KMS-11 (cell line): Measurements from ENCODE around the gene MPEG1.

ENCODE experiments used
- H2AFZ ChIP-seq: fragments of 200-600 bp; sonication (generic); 2 replicates; pipeline ENCODE4 v1.6.1; 2016; ENCODE audit warnings: antibody characterized with exemption, mixed run types, low read depth
- H3K27ac ChIP-seq: fragments of 200-600 bp; sonication (generic); 2 replicates; pipeline ENCODE4 v1.6.1; 2016; ENCODE audit warnings: mild to moderate bottlenecking, mixed run types
- H3K27me3 ChIP-seq: fragments of 200-600 bp; sonication (generic); 2 replicates; pipeline ENCODE4 v1.6.1; 2017; ENCODE audit warnings: mild to moderate bottlenecking, low read depth, mixed run types, moderate library complexity; ENCODE audit not compliant: insufficient read depth
- H3K36me3 ChIP-seq: fragments of 200-600 bp; sonication (generic); 2 replicates; pipeline ENCODE4 v1.6.1; 2017; ENCODE audit warnings: mild to moderate bottlenecking, mixed run types; ENCODE audit not compliant: insufficient read depth
- H3K4me1 ChIP-seq: fragments of 200-600 bp; sonication (generic); 2 replicates; pipeline ENCODE4 v1.6.1; 2016; ENCODE audit warnings: mild to moderate bottlenecking, low read depth, mixed run types; ENCODE audit not compliant: poor library complexity, severe bottlenecking
- H3K4me2 ChIP-seq: fragments of 200-600 bp; sonication (generic); 2 replicates; pipeline ENCODE4 v1.7.0; 2016; ENCODE audit warnings: mild to moderate bottlenecking, mixed run types
- H3K4me3 ChIP-seq: fragments of 200-600 bp; sonication (generic); IDR thresholded peaks from 2 replicates; pipeline ENCODE4 v1.6.1; 2017; ENCODE audit warnings: low read depth, low read length, mixed read lengths; ENCODE audit not compliant: insufficient read depth
- H3K79me2 ChIP-seq: fragments of 200-600 bp; sonication (generic); 2 replicates; pipeline ENCODE4 v1.6.1; 2016; ENCODE audit warnings: low read depth, mixed run types; ENCODE audit not compliant: insufficient read depth
- H3K9ac ChIP-seq: fragments of 200-600 bp; sonication (generic); 2 replicates; pipeline ENCODE4 v1.6.1; 2016; ENCODE audit warnings: mild to moderate bottlenecking, mixed run types
- H4K20me1 ChIP-seq: fragments of 200-600 bp; sonication (generic); 2 replicates; pipeline ENCODE4 v1.6.1; 2016; ENCODE audit warnings: mild to moderate bottlenecking, mixed run types; ENCODE audit not compliant: insufficient read depth
- CTCF ChIP-seq: fragments of 200-600 bp; sonication (generic); conservative IDR thresholded peaks from 2 replicates; pipeline ENCODE4 v1.6.1; 2017; ENCODE audit warnings: low read depth, mild to moderate bottlenecking, antibody characterized with exemption, low read length, moderate library complexity, mixed read lengths

MPEG1 gene

DNA sequence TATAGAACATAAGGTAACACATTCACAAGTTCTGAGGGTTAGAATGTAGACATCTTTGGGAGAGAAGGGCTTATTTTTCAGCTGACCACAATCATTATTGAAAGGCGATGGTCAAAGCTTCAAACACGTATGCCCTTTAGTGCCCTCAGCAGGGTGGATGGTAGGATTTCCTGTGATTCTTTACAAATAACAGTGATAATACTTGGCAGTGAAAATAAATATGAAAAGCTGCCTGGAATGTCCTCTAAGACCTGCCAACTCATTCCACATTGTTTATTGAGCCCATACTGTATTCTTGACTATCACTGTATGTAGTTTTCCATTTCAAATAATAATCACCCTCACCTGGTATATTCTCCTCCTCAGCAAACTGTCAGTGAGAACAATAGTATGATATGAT is 13.7 kb upstream of the MPEG1 start:
- Histone ChIP-seq H3K79me2 (no peaks in the 10 kb centered on the region), H4K20me1 (no peaks in the 10 kb centered on the region), H3K36me3 (no peaks in the 10 kb centered on the region), H3K4me2 (no peak overlapping the region), H3K4me3 (no peak overlapping the region), H3K9ac (no peak overlapping the region), H3K27ac (no peak overlapping the region), H2AFZ (no peak overlapping the region), H3K27me3 (no peaks in the 10 kb centered on the region), H3K4me1 (no peaks in the 10 kb centered on the region)
- no peak for TF ChIP-seq CTCF

DNA sequence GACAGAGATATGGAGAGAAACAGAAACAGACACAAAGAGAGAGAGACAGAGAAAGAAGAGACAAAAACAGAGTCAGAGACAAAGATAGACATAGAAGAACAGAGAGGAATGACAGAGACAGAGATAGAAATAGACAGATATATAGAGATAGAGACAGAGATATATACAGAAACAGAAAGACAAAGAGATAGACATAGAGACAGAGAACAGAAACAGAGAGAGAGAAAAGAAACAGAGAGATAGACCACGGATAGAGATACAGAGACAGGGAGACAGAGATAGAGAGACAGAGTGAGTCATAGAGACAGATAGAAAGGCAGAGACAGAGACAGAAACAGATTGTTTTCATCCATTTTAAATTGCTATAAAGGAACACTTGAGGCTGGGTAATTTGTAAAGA is 12.3 kb upstream of the MPEG1 start:
- Histone ChIP-seq H3K4me1 (no peaks in the 10 kb centered on the region), H3K79me2 (no peaks in the 10 kb centered on the region), H3K36me3 (no peaks in the 10 kb centered on the region), H3K4me2 (no peak overlapping the region), H4K20me1 (no peaks in the 10 kb centered on the region), H3K9ac (no peak overlapping the region), H3K27me3 (no peaks in the 10 kb centered on the region), H2AFZ (no peak overlapping the region), H3K4me3 (no peak overlapping the region), H3K27ac (no peak overlapping the region)
- TF ChIP-seq CTCF = no peak

- H3K4me2 ChIP-seq = no peak overlapping the region
- H3K4me1 ChIP-seq = no peaks in the 10 kb centered on the region
- H3K9ac ChIP-seq = no peak overlapping the region
- TF ChIP-seq CTCF = no peak
- no peak overlapping the region for H3K4me3 ChIP-seq
- no peaks in the 10 kb centered on the region for H3K27me3 ChIP-seq
- H4K20me1 ChIP-seq = no peaks in the 10 kb centered on the region
- no peaks in the 10 kb centered on the region for H3K79me2 ChIP-seq
- H3K36me3 ChIP-seq = no peaks in the 10 kb centered on the region
- no peak overlapping the region for H3K27ac ChIP-seq
- H2AFZ ChIP-seq = no peak overlapping the region
Observed at GRCh38 chr11:59224351-59224928, 11.7 kb upstream of the MPEG1 start.

GRCh38 chr11:59223611-59224010 is 10.9 kb upstream of the MPEG1 start:
- Histone ChIP-seq H3K4me1 (no peaks in the 10 kb centered on the region), H3K36me3 (no peaks in the 10 kb centered on the region), H3K27me3 (no peaks in the 10 kb centered on the region), H3K79me2 (no peaks in the 10 kb centered on the region), H4K20me1 (no peaks in the 10 kb centered on the region), H2AFZ (no peak overlapping the region), H3K27ac (no peak overlapping the region), H3K9ac (no peak overlapping the region), H3K4me2 (no peak overlapping the region), H3K4me3 (no peak overlapping the region)
- no peak for TF ChIP-seq CTCF

GRCh38 chr11:59223177-59223576 is 10.4 kb upstream of the MPEG1 start:
- Histone ChIP-seq H2AFZ (no peak overlapping the region), H3K36me3 (no peaks in the 10 kb centered on the region), H3K27ac (no peak overlapping the region), H4K20me1 (no peaks in the 10 kb centered on the region), H3K4me3 (no peak overlapping the region), H3K9ac (no peak overlapping the region), H3K4me2 (no peak overlapping the region), H3K79me2 (no peaks in the 10 kb centered on the region), H3K27me3 (no peaks in the 10 kb centered on the region), H3K4me1 (no peaks in the 10 kb centered on the region)
- TF ChIP-seq CTCF = no peak
